Measurements from ENCODE around the gene ASB1. TPM values are rescaled to one million over a fixed set of nuclear protein-coding genes. Genes with fewer than 3 reads are reported as not detected.

The ASB1 gene
- total and polyA plus RNA-seq, 2 of the 13 experiments (the other 11 are each of a cell fraction or from before 2014, with no cell fraction given) = 48.6 to 49.2 TPM

GRCh38 chr2:238427435-238428162 is 872 bp downstream of the ASB1 start (continued):
- TF ChIP-seq ZNF333 (CRISPR knock-in tag; IDR thresholded peaks at IDR 0.05; ENCODE audit: borderline replicate concordance) (0 out of 2 replicates have a peak, but pooled peaks have one; percentile 6), ZNF414 (CRISPR knock-in tag; IDR thresholded peaks at IDR 0.05) (peak; percentile 48; the same call in 1 of the 2 replicates), MAZ (IDR thresholded peaks at IDR 0.05; ENCODE audit: borderline replicate concordance, low read depth, low read length) (no peak), MAZ (CRISPR knock-in tag; IDR thresholded peaks at IDR 0.05; ENCODE audit: low read depth) (no peak), HINFP (CRISPR knock-in tag; IDR thresholded peaks at IDR 0.05; ENCODE audit: low read depth) (0 out of 2 replicates have a peak, but pooled peaks have one; percentile 16), PHF5A (CRISPR knock-in tag; IDR thresholded peaks at IDR 0.05; ENCODE audit: low read depth, unreplicated experiment) (no peak), ZFP41 (CRISPR knock-in tag; IDR thresholded peaks at IDR 0.05; ENCODE audit: borderline replicate concordance) (peak; percentile 71; the same call in 1 of the 2 replicates), FOXC1 (CRISPR knock-in tag; IDR thresholded peaks at IDR 0.05; ENCODE audit: borderline replicate concordance) (peak; percentile 20; the same call in 1 of the 2 replicates), ZNF253 (CRISPR knock-in tag; IDR thresholded peaks at IDR 0.05; ENCODE audit: borderline replicate concordance) (0 out of 2 replicates have a peak, but pooled peaks have one; percentile 20), ZNF770 (CRISPR knock-in tag; IDR thresholded peaks at IDR 0.05) (no peak), ZNF557 (CRISPR knock-in tag; IDR thresholded peaks at IDR 0.05) (0 out of 2 replicates have a peak, but pooled peaks have one; percentile 51), E2F2 (CRISPR knock-in tag; IDR thresholded peaks at IDR 0.05; ENCODE audit: borderline replicate concordance) (peak; percentile 22; the same call in 1 of the 2 replicates), ZNF878 (CRISPR knock-in tag; IDR thresholded peaks at IDR 0.05) (no peak), RXRA (CRISPR knock-in tag; IDR thresholded peaks at IDR 0.05) (peak; percentile 27; the same call in 1 of the 2 replicates), HNF4A (CRISPR knock-in tag; IDR thresholded peaks at IDR 0.05) (peak; percentile 29; the same call in 1 of the 2 replicates), ZNF572 (CRISPR knock-in tag; IDR thresholded peaks at IDR 0.05) (peak; percentile 92; the same call in 1 of the 2 replicates), KDM5B (CRISPR knock-in tag; IDR thresholded peaks at IDR 0.05; ENCODE audit: borderline replicate concordance) (0 out of 2 replicates have a peak, but pooled peaks have one; percentile 2), ZNF234 (CRISPR knock-in tag; conservative IDR thresholded peaks at IDR 0.05) (0 out of 2 replicates have a peak, but pooled peaks have one; percentile 1), NRL (CRISPR knock-in tag; IDR thresholded peaks at IDR 0.05; ENCODE audit: borderline replicate concordance) (0 out of 2 replicates have a peak, but pooled peaks have one; percentile 89), ZNF512 (CRISPR knock-in tag; IDR thresholded peaks at IDR 0.05) (peak; percentile 54; the same call in 1 of the 2 replicates)

Measured in HepG2 (cell line).